B cell (primary cell): Measurements from ENCODE around the gene MIOS.

Experiments used
- CTCF ChIP-seq: fragments of 200-600 bp; IDR thresholded peaks from one replicate; pipeline ENCODE4 v1.8.0; 2022; ENCODE audit warnings: antibody characterized with exemption, mild to moderate bottlenecking
- EZH2 ChIP-seq: IDR thresholded peaks from 2 replicates; pipeline ENCODE4 v1.6.1; 2012; ENCODE audit warnings: borderline replicate concordance, low read depth, mild to moderate bottlenecking, moderate library complexity, low read length; ENCODE audit not compliant: insufficient read depth, poor library complexity, severe bottlenecking

GRCh38 chr7:7620644-7621210 lies 54.0 kb downstream of the MIOS start:
- TF ChIP-seq CTCF (no peak), EZH2 (no peak)
